Astrocyte of the cerebellum (primary cell): ENCODE data around the gene SCML2.

ENCODE experiments used
- DNase-seq: peaks from one replicate; pipeline ENCODE4 v3.0.0-alpha.2; 2011; ENCODE audit warnings: low read depth
- H3K4me3 ChIP-seq: 2 replicates; pipeline ENCODE4 v1.5.1; 2011; ENCODE audit warnings: mild to moderate bottlenecking, low read depth, low read length, moderate library complexity
- in situ Hi-C: cut with HindIII; loops from 2 replicates; pipeline ENCODE4 v1.10.0; 2017; ENCODE audit warnings: low sequenced_read_pairs
- TF ChIP-seq, protein P1 (sequence below): IDR thresholded peaks from 2 replicates; pipeline ENCODE4 v1.5.1; 2012; ENCODE audit warnings: low read length, low read depth, moderate library complexity, mild to moderate bottlenecking; ENCODE audit errors: missing control alignments

The SCML2 gene

DNA sequence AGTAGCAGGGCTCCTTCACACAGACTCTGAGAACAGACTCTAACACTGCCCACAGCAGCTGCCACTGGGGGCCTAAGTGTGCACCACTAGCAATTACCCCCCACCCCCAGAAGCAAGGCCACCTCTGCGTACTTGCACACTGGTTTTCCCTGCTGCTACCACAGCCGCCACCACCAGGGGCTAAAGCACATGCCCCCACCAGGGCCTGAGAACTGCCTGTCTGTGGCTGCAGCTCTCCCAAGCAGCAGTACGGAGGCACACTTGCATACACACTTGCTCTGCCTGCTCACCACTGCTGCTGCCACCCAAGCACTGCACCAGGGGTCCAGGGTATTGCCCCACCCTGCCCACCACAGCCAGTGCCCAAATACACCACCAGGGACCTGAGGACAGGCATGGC is 59.6 kb downstream of the SCML2 start:
- in situ Hi-C loops = no loop called here

DNA sequence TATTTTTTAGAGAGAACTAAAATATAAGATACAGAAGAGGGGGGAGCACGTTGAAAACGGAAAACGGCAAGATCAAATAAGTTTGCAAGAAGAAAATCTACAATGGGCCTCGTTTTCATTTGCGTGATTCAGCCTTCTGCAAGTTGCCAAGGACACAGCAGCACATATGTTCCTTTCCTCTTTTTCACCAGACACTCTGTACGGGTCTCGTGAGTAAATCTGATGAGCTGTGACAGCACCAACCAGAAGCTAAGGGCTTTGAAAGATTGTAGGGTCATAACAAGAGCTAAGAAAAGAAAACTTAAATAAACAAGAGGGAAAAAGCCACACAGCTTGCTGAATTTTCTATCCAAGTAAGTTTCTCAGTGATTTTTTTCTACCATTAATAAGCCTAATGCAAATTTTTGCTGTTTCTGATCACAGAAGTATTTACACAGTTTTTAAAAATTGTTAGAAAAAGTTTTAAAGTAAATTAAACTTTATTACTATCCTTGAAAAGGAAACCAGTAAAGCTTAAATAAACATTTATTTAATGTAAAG is 63.4 kb downstream of the SCML2 start:
- in situ Hi-C loops = no loop called here
- no peak overlapping the region for H3K4me3 ChIP-seq
- TF ChIP-seq, protein P1, sequence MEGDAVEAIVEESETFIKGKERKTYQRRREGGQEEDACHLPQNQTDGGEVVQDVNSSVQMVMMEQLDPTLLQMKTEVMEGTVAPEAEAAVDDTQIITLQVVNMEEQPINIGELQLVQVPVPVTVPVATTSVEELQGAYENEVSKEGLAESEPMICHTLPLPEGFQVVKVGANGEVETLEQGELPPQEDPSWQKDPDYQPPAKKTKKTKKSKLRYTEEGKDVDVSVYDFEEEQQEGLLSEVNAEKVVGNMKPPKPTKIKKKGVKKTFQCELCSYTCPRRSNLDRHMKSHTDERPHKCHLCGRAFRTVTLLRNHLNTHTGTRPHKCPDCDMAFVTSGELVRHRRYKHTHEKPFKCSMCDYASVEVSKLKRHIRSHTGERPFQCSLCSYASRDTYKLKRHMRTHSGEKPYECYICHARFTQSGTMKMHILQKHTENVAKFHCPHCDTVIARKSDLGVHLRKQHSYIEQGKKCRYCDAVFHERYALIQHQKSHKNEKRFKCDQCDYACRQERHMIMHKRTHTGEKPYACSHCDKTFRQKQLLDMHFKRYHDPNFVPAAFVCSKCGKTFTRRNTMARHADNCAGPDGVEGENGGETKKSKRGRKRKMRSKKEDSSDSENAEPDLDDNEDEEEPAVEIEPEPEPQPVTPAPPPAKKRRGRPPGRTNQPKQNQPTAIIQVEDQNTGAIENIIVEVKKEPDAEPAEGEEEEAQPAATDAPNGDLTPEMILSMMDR = no peak
- peak; percentile 11 for DNase-seq

More for the DNA sequence above, 59.6 kb downstream of the SCML2 start:
- no peak for DNase-seq
- H3K4me3 ChIP-seq = no peak overlapping the region
- TF ChIP-seq, protein P1 = no peak

DNA sequence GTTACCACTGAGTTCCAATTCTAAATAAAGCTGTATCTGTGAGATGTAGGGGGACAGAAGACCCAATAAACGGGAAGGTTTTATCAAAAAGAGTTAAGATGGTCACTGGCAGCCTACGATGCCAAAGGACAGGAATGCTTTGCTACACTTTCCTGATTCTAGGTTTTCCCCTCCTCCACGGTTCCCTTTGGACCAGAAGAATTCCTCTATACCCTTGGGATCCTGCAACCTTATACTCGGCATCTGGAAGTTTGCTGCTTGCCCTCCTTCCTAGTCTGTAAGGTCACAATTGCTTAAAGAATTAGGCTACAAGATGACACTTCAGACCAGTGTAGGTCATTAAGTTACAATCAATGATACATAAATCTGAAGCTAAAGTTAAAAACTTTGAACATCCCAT is 64.3 kb downstream of the SCML2 start:
- H3K4me3 ChIP-seq = no peak overlapping the region
- in situ Hi-C loops = no loop called here
- no peak for DNase-seq
- TF ChIP-seq, protein P1 = no peak

DNA sequence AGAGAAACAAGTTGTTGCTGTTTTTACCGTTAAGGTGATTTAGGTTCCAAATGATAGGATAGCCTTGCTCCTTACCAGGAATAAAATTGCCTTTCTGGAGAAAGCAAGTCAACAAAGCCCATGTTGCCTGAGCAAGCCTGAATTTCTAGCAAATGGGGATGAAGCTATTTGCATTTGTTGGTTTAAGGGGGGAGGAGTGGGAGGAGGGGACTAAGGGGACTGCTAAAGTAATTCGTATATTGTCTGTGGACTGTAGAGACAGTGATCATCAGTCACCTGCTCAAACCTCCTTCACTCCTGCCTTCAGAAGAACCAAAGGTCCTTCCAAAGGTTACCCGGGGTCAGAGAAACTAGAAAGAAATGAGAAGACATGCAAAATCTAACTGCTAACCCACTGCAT is 65.8 kb downstream of the SCML2 start:
- H3K4me3 ChIP-seq = no peak overlapping the region
- in situ Hi-C loops = no loop called here
- TF ChIP-seq, protein P1 = no peak
- no peak for DNase-seq

DNA sequence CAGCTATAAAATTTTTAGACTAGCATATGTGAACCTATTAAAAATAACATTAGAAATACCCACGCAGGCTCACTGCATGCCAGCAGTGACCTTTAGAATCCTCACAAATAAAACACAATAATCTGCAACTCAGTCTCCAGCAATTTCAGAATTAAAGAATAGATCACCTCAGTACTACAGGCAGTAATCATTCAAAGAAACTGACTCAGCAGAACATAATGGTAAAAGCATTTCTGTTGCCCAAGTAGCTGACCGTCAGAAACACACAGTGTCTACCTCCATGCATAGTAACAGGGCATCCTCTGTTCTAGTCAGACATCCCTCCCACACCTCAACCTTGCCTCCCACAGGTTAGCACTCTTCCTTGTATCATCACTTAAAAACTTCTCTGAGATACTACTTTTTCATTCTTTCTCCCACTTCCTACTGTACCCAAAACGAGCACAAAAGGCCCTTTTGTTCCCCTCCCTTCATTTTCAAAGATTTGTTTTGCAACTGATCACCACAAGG is 68.1 kb downstream of the SCML2 start:
- in situ Hi-C loops = no loop called here
- H3K4me3 ChIP-seq = no peak overlapping the region
- no peak for DNase-seq
- TF ChIP-seq, protein P1 = no peak

DNA sequence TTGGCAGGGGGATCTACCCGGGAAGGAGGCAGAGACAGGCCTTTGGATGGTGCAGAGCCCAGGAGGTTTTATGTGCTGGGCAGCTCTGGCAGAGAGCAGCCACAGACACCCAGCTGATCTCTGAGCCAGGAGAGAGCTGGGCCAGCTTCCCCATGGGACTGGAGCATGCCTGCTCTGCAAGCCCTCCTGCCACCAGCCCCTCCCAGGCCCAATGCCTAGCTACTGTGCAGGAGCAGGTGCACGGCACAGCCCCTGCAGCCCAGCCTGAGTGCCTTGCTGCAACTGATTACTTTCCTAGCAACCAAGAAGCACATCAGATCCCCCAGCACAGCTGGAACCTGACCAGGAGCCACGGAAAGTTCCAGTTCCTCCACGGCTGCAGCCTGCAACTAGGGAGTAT is 76.0 kb downstream of the SCML2 start:
- in situ Hi-C loops = no loop called here
- TF ChIP-seq, protein P1 = no peak
- H3K4me3 ChIP-seq = no peak overlapping the region
- DNase-seq = no peak
